Measurements from ENCODE around the gene RRAD. TPM values are rescaled to one million over a fixed set of nuclear protein-coding genes. Genes with fewer than 3 reads are reported as not detected.
A peak's percentile ranks its signal among the peaks of the same experiment; 100 is the strongest.

Gene RRAD
- total RNA-seq, 2 donors from 2014 or later: 8.3 TPM; not detected in 1

- TF ChIP-seq CTCF (IDR thresholded peaks at IDR 0.05): peak; percentile 70 to 86 (median 76)
- TF ChIP-seq POLR2A (IDR thresholded peaks at IDR 0.05): no peak
- intact Hi-C loops (cut with DNase I): no loop called here
- H3K36me3 ChIP-seq (replicated peaks in 1 of 2; ENCODE audit: insufficient read depth in 1 of 2, low read depth in 2 of 2): no peaks in the 10 kb centered on the region
- H3K9me3 ChIP-seq: no peaks in the 10 kb centered on the region
- peaks cover 10% of the 10 kb centered on the region for H3K4me1 ChIP-seq
- DNase-seq (peak; percentile 68 to 73 (median 70)), ATAC-seq (peak; percentile 74)
- no peak overlapping the region for H3K27ac ChIP-seq
- no peak overlapping the region for H3K4me3 ChIP-seq
- H3K27me3 ChIP-seq: no peaks in the 10 kb centered on the region
- WGBS, 2 donors: 44 to 53% methylated on average over 7 to 11 of the region's 11 CpGs
Measured at GRCh38 chr16:66894948-66895688, 30.2 kb downstream of the RRAD start.

DNA sequence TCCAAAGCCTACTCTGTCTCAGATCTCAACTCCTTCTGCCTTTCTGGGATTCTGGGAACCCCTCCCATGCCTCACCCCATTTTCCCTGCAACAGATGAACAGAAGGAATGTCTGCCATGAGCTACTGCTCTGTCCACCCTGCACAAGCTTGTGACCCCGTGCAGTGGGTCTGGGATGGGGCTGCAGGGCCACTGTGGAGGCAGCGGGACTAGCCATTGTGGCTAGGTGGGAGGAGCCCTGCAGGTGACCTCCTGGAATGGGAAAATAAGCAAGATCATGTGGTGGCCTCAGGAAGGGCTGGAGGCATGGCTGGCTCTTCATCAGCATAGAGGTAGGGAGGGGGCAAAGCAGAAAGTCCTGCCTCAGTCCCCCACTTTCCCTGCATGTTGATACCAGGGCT, 31.3 kb downstream of the RRAD start:
- no peaks in the 10 kb centered on the region for H3K4me1 ChIP-seq
- no peak for ATAC-seq
- intact Hi-C loops (cut with DNase I): no loop called here

GRCh38 chr16:66891797-66892196, 33.5 kb downstream of the RRAD start:
- no peaks in the 10 kb centered on the region for H3K9me3 ChIP-seq
- DNase-seq (no peak), ATAC-seq (no peak)
- intact Hi-C loops (cut with DNase I): no loop called here
- no peak for TF ChIP-seq CTCF (IDR thresholded peaks at IDR 0.05)
- no peak for TF ChIP-seq POLR2A (IDR thresholded peaks at IDR 0.05)
- H3K27ac ChIP-seq: no peak overlapping the region
- no peaks in the 10 kb centered on the region for H3K27me3 ChIP-seq
- no peaks in the 10 kb centered on the region for H3K4me1 ChIP-seq
- no peak overlapping the region for H3K4me3 ChIP-seq
- H3K36me3 ChIP-seq (replicated peaks in 1 of 2; ENCODE audit: insufficient read depth in 1 of 2, low read depth in 2 of 2): no peaks in the 10 kb centered on the region
- WGBS, 2 donors: 89 to 93% methylated on average over 6 of the region's 6 CpGs

More for the DNA sequence above, 31.3 kb downstream of the RRAD start:
- WGBS, 2 donors: 67% methylated on average over 2 of the region's 2 CpGs; no CpG with 5 or more reads in 1 of the 2 donors
- no peaks in the 10 kb centered on the region for H3K36me3 ChIP-seq (replicated peaks in 1 of 2; ENCODE audit: insufficient read depth in 1 of 2, low read depth in 2 of 2)
- no peak overlapping the region for H3K4me3 ChIP-seq
- H3K27me3 ChIP-seq: no peaks in the 10 kb centered on the region
- DNase-seq: no peak
- no peak overlapping the region for H3K27ac ChIP-seq
- TF ChIP-seq CTCF (IDR thresholded peaks at IDR 0.05) (no peak), POLR2A (IDR thresholded peaks at IDR 0.05) (no peak)
- H3K9me3 ChIP-seq: no peaks in the 10 kb centered on the region

- 70 to 81% methylated on average over 4 of the region's 4 CpGs for WGBS, 2 donors
- Histone ChIP-seq H3K4me3 (no peak overlapping the region), H3K4me1 (no peaks in the 10 kb centered on the region), H3K36me3 (replicated peaks in 1 of 2; ENCODE audit: insufficient read depth in 1 of 2, low read depth in 2 of 2) (peaks cover 0 to 2% of the 10 kb centered on the region in 2 donors), H3K27me3 (no peaks in the 10 kb centered on the region), H3K27ac (no peak overlapping the region), H3K9me3 (no peaks in the 10 kb centered on the region)
- DNase-seq (no peak), ATAC-seq (no peak)
- intact Hi-C loops (cut with DNase I): no loop called here
- TF ChIP-seq POLR2A (IDR thresholded peaks at IDR 0.05) (no peak), CTCF (IDR thresholded peaks at IDR 0.05) (no peak)
Measured at GRCh38 chr16:66891360-66891759, 34.0 kb downstream of the RRAD start.

GRCh38 chr16:66890799-66891198, 34.5 kb downstream of the RRAD start:
- H3K27me3 ChIP-seq: no peaks in the 10 kb centered on the region
- TF ChIP-seq CTCF (IDR thresholded peaks at IDR 0.05): no peak
- TF ChIP-seq POLR2A (IDR thresholded peaks at IDR 0.05): no peak
- H3K4me3 ChIP-seq: no peak overlapping the region
- WGBS, 2 donors: 46 to 47% methylated on average over 2 of the region's 2 CpGs
- H3K36me3 ChIP-seq (replicated peaks in 1 of 2; ENCODE audit: insufficient read depth in 1 of 2, low read depth in 2 of 2): peaks cover 0 to 5% of the 10 kb centered on the region in 2 donors
- no peak for DNase-seq
- no peaks in the 10 kb centered on the region for H3K9me3 ChIP-seq
- H3K4me1 ChIP-seq: no peaks in the 10 kb centered on the region
- no peak for ATAC-seq
- intact Hi-C loops (cut with DNase I): no loop called here
- no peak overlapping the region for H3K27ac ChIP-seq

Data from body of pancreas (tissue), 4 donors.